ENCODE results near the gene SRPK2.
A peak's percentile ranks its signal among the peaks of the same experiment; 100 is the strongest.
"Not testable (repeated sequence)": the region's sequence is repeated elsewhere in the genome, so short reads cannot be mapped to it uniquely, and the experiment has no call there.

SRPK2 gene

GRCh38 chr7:105297309-105297708 lies 91.4 kb downstream of the SRPK2 start:
- no peak for DNase-seq

- no peak for DNase-seq
These were observed 92.2 kb downstream of the SRPK2 start for GRCh38 chr7:105296491-105296890.

DNA sequence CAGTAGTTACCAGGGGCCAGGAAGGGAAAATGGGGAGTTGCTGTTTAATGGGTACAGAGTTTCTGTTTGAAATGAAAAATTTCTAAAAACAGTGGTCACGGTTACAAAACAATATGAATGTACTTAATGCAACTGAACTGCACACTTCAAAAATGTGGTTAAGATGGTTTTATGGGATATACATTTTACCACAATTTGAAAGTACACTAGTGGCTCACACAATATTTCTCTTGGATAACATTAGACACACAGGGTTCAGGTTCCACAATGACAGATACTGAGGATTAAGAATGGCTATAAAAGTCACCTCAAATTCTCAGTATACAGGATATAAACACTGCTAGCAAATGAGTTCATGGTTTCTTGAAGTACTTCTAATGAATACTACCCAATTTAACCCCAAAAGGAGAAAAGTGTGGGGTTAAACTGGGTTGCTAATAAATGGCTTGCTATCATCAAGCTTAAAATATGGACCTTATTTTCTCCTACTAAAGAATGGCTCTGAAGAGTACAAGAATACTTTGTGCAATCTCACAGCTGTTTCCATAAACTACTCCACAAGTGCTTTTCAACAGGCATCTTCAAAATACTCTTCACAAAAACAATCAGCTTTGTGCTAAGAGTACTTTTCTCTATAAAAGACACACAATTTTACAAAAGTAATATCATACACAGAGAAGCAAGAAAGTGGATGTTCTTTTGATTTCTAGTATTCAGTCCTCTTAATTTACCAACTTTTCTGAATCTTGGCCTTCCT lies 92.9 kb downstream of the SRPK2 start:
- DNase-seq = no peak

DNA sequence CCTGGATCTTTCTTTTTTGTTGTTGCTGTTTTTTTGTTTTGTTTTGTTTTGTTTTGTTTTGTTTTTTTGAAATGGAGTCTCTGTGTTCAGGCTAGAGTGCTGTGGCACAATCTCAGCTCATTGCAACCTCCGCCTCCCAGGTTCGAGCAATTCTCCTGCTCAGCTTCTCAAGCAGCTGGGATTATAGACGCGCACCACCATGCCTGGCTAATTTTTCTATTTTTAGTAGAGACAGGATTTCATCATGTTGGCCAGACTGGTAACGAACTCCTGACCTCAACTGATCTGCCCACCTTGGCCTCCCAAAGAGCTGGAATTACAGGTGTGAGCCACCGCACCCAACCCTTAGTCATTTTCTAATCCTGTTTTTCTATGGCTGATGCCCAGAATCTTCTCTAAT lies 94.2 kb downstream of the SRPK2 start:
- not testable (repeated sequence) for DNase-seq

DNA sequence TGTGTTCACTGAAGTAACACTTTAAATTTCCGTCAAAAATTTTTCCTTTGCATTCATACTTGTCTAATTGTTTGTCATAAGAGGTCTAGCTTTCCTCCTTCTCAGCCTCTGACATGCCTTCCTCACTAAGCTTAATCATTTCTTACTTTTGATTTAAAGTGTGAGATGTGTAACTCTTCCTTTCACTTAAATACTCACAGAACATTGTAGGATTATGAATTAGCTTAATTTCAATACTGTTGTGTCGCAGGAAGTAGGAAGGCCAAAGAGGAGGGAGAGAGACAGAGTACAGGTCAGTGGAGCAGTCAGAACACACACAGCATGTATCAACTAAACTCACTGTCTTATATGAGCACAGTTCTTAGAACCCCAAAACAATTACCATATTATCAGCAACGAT lies 99.0 kb downstream of the SRPK2 start:
- DNase-seq = no peak

GRCh38 chr7:105286441-105286840 lies 102.3 kb downstream of the SRPK2 start:
- DNase-seq = no peak

- DNase-seq = no peak
These were observed 103.4 kb downstream of the SRPK2 start for GRCh38 chr7:105285118-105285874.

GRCh38 chr7:105284014-105284413 lies 104.7 kb downstream of the SRPK2 start:
- DNase-seq = no peak

DNA sequence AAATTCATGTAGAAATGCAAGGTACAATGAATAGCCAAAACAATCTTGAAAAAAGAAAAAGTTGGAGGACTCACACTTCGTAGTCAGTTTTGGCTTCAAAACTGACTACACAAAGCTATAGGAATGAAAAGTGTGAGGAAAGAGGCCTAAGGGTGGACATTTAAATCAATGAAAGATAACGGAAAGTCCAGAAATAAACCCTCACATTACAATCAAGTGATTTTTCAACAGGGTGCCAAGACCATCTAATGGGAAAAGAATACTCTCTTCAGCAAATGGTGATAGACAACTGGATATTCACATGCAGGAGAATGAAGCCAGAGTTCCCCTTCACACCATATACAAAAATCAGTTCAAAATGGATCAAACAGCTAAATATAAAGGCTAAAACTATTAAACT lies 106.8 kb downstream of the SRPK2 start:
- DNase-seq = no peak

- no peak for DNase-seq
These were observed 109.1 kb downstream of the SRPK2 start for GRCh38 chr7:105279688-105280007.

DNA sequence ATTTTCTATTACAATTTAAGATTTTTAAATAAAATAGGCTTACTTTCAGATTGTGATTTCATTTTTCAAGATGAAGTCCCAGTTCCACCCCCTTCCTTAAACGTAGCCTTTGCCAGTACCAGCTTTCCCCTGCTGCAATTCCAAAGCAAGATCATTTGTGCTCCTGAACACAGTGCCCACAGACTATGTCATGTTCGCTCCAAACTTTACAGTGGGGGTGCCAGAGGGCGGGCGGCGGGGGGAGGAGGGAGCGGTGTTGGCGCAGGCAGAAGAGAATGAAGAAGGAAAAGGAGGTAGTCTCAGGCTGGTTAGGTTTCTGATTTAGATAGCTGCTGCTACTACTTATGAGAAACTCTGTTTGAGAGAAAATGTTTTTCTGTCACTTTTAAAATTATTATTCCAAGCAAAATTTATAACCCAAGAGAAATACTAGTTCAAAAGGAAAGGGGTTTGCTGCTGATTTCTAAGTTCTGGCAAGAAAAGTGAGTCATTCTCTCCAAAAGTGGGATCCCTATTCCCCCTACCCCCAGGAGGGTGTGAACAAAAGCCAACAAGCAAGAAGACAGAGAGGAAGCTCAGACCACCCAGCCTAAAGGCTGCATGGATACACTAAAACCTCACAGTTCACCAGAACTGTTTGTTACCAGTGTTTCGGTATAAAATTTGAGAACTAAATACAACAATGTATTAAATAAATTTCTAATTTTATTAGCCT lies 109.6 kb downstream of the SRPK2 start:
- no peak for DNase-seq

- no peak for DNase-seq
These were observed 110.2 kb downstream of the SRPK2 start for GRCh38 chr7:105278565-105278964.

DNA sequence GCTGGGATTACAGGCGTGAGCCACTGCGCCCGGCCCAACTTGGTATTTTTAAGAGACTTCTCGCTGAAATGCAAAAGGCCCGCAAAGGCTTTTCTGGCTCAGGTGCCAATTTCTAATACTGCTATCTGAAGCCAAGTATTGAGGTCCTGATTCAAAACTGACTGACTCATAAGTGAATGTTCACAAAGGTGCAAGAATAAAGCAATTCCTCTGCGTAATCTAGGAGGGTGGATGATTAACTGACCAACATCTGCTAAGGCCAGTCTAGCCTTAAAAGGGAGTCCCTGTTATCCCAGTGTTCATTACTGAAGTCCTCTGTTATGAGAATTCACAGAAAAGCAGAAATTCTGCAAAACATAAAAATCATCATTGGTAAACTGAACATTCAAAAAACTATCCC lies 111.4 kb downstream of the SRPK2 start:
- DNase-seq = no peak

- no peak for DNase-seq
These were observed 118.6 kb downstream of the SRPK2 start for GRCh38 chr7:105270117-105270516.

- no peak for DNase-seq
These were observed 119.3 kb downstream of the SRPK2 start for GRCh38 chr7:105269397-105269796.

- peak; percentile 69 for DNase-seq
These were observed 120.0 kb downstream of the SRPK2 start for GRCh38 chr7:105268511-105269392.

- DNase-seq = peak; percentile 56
These were observed 120.7 kb downstream of the SRPK2 start for GRCh38 chr7:105268056-105268455.

DNA sequence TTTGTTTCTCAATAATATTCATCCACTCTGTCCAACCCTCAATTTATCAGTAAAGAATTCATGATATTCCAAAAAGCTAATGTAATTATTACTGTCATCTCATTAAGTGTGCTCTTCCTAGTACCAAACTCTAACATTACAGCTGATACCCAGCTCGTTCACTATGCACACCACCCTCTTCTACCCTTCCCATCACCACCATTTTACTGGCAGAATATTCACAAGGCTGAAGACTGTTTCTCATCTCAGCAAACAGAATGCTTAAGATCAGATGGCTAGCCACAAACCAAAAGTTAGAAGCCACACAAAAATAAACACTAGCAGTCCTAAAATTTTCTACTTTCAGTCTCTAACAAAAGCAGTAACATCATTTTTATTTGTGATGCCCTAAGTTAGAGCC lies 121.5 kb downstream of the SRPK2 start:
- no peak for DNase-seq

GRCh38 chr7:105264707-105265106 lies 124.0 kb downstream of the SRPK2 start:
- no peak for DNase-seq

DNA sequence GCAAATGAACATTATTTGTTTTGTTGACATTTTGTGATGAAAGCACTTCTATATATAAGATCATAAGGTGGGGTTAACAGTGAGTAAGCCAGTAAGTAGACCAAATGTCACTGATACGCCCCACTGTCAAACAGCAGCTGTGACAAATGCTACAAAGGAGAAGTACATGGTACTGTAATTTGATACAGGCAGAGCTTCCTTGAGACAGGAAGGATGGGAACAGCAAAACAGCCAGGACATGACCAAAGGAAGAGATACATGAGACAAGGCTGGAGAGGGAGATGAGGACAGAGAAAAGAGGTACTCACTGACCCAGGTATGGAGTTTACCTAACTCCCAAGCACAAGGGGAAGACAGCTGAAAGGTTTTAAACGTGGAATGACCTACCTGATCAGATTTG lies 127.0 kb downstream of the SRPK2 start:
- DNase-seq = peak; percentile 16

- DNase-seq = not testable (repeated sequence)
These were observed 128.4 kb downstream of the SRPK2 start for GRCh38 chr7:105260201-105260871.

DNA sequence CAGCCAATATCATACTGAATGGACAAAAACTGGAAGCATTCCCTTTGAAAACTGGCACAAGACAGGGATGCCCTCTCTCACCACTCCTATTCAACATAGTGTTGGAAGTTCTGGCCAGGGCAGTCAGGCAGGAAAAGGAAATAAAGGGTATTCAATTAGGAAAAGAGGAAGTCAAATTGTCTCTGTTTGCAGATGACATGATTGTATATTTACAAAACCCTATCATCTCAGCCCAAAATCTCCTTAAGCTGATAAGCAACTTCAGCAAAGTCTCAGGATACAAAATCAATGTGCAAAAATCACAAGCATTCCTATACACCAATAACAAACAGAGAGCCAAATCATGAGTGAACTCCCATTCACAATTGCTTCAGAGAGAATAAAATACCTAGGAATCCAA lies 129.8 kb downstream of the SRPK2 start:
- not testable (repeated sequence) for DNase-seq
